IPS-18a (cell line): ENCODE results near the gene PLS1.
A peak's percentile ranks its signal among the peaks of the same experiment; 100 is the strongest.
"Not testable (repeated sequence)": the region's sequence is repeated elsewhere in the genome, so short reads cannot be mapped to it uniquely, and the experiment has no call there.

Experiments
- H3K27ac ChIP-seq: one replicate; pipeline ENCODE4 v1.5.1; 2013; ENCODE audit warnings: low read length
- H3K27me3 ChIP-seq: one replicate; pipeline ENCODE4 v1.6.1; 2013; ENCODE audit warnings: mild to moderate bottlenecking, low read length; ENCODE audit not compliant: control insufficient read depth, insufficient read depth
- H3K36me3 ChIP-seq: one replicate; pipeline ENCODE4 v1.6.1; 2013; ENCODE audit warnings: low read depth, low read length; ENCODE audit not compliant: control insufficient read depth
- H3K4me1 ChIP-seq: one replicate; pipeline ENCODE4 v1.6.1; 2013; ENCODE audit warnings: low read depth, low read length; ENCODE audit not compliant: control insufficient read depth
- H3K4me3 ChIP-seq: one replicate; pipeline ENCODE4 v1.5.1; 2013; ENCODE audit warnings: low read length
- H3K9ac ChIP-seq: one replicate; pipeline ENCODE4 v1.6.1; 2013; ENCODE audit warnings: mild to moderate bottlenecking, low read length, moderate library complexity
- H3K9me3 ChIP-seq: one replicate; pipeline ENCODE4 v1.6.1; 2013; ENCODE audit warnings: low read depth, low read length; ENCODE audit not compliant: control insufficient read depth

PLS1 gene, protein sequence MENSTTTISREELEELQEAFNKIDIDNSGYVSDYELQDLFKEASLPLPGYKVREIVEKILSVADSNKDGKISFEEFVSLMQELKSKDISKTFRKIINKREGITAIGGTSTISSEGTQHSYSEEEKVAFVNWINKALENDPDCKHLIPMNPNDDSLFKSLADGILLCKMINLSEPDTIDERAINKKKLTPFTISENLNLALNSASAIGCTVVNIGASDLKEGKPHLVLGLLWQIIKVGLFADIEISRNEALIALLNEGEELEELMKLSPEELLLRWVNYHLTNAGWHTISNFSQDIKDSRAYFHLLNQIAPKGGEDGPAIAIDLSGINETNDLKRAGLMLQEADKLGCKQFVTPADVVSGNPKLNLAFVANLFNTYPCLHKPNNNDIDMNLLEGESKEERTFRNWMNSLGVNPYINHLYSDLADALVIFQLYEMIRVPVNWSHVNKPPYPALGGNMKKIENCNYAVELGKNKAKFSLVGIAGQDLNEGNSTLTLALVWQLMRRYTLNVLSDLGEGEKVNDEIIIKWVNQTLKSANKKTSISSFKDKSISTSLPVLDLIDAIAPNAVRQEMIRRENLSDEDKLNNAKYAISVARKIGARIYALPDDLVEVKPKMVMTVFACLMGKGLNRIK

GRCh38 chr3:142595951-142596725 is at the start of gene PLS1:
Gene PLS1 (plus strand): TSS chr3:142596393. CDS start chr3:142664238, 67,845 bp downstream.
- Histone ChIP-seq H3K9me3 (no peaks in the 10 kb centered on the region), H3K9ac (peak within 1 kb of the TSS; percentile 34), H3K4me1 (peaks cover 8% of the 10 kb centered on the region), H3K36me3 (no peaks in the 10 kb centered on the region), H3K4me3 (peak within 1 kb of the TSS; percentile 90), H3K27ac (no peak within 1 kb of the TSS), H3K27me3 (peaks cover 18% of the 10 kb centered on the region)

- no peaks in the 10 kb centered on the region for H3K27me3 ChIP-seq
- H3K27ac ChIP-seq: no peak overlapping the region
- no peak overlapping the region for H3K4me3 ChIP-seq
- no peak overlapping the region for H3K9ac ChIP-seq
- peaks cover 33% of the 10 kb centered on the region for H3K36me3 ChIP-seq
- H3K4me1 ChIP-seq: no peaks in the 10 kb centered on the region
- no peaks in the 10 kb centered on the region for H3K9me3 ChIP-seq
Observed at GRCh38 chr3:142549986-142550385, 46.2 kb upstream of the PLS1 start.

DNA sequence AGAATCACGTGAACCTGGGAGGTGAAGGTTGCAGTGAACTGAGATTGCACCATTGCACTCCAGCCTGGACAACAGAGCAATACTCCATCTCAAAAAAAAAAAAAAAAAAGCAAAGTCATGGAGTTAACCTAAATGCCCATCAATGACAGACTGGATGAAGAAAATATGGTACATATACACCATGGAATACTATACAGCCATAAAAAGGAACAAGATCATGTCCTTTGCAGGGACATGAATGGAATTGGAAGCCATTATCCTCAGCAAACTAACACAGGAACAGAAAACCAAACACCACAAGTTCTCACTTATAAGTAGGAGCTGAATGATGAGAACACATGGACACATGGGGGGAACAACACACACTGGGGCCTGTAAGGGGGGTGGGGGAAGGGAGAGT is 43.6 kb upstream of the PLS1 start:
- not testable (repeated sequence) for H3K4me3 ChIP-seq, H3K27ac ChIP-seq, H3K9ac ChIP-seq, H3K4me1 ChIP-seq, H3K9me3 ChIP-seq, H3K27me3 ChIP-seq
- H3K36me3 ChIP-seq: peaks cover 44% of the 10 kb centered on the region

DNA sequence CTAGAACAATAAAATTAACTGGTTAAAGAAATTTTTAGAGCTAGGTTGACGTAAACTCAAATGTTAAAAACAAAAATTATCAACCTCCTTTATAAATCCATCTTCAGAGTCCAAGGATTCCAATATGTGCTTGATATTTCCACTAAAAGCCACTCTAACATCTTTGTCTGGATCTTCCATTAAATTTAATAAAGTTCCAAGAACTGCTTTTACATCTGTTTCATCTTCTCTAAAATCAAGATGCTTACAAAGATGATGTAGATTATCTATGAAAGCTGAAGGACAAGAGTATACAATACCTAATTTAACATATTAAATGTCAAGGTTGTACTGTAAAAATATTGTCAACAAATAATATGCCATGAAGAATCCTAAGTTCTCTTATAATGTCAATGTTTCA is 42.5 kb upstream of the PLS1 start:
- Histone ChIP-seq H3K4me1 (no peaks in the 10 kb centered on the region), H3K27ac (no peak overlapping the region), H3K9me3 (no peaks in the 10 kb centered on the region), H3K4me3 (no peak overlapping the region), H3K36me3 (peaks cover 42% of the 10 kb centered on the region), H3K27me3 (no peaks in the 10 kb centered on the region), H3K9ac (no peak overlapping the region)

GRCh38 chr3:142560118-142560517 is 36.1 kb upstream of the PLS1 start:
- Histone ChIP-seq H3K27me3 (no peaks in the 10 kb centered on the region), H3K9ac (no peak overlapping the region), H3K27ac (no peak overlapping the region), H3K4me3 (no peak overlapping the region), H3K9me3 (no peaks in the 10 kb centered on the region), H3K4me1 (no peaks in the 10 kb centered on the region), H3K36me3 (peaks cover 37% of the 10 kb centered on the region)

DNA sequence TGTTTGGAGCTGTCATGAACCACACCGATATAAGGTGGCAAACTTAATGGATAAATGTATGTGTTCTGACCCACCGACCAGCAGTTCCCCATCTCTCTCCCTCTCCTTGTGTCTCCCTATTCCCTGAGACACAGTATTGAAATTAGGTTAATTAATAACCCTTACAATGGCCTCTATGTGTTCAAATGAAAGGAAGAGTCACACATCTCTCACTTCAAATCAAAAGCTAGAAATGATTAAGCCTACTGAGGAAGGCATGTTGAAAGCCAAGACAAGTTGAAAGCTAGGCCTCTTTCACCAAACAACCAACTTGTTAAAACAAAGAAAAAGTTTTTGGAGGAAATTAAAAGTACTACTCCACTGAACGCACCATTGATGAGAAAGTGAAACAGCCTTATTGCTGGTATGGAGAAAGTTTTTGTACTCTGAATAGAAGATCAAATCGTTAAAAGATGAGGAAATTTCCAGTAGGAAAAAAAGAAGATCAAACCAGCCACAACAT is 32.6 kb upstream of the PLS1 start:
- Histone ChIP-seq H3K36me3 (peaks cover 26% of the 10 kb centered on the region), H3K9ac (no peak overlapping the region), H3K4me1 (no peaks in the 10 kb centered on the region)

GRCh38 chr3:142566096-142566495 is 30.1 kb upstream of the PLS1 start:
- H3K9ac ChIP-seq: no peak overlapping the region
- H3K27ac ChIP-seq: no peak overlapping the region
- H3K4me3 ChIP-seq: no peak overlapping the region
- no peaks in the 10 kb centered on the region for H3K4me1 ChIP-seq
- peaks cover 23% of the 10 kb centered on the region for H3K36me3 ChIP-seq
- H3K9me3 ChIP-seq: no peaks in the 10 kb centered on the region
- H3K27me3 ChIP-seq: no peaks in the 10 kb centered on the region

More for the DNA sequence above, 32.6 kb upstream of the PLS1 start:
- Histone ChIP-seq H3K27me3 (no peaks in the 10 kb centered on the region), H3K4me3 (no peak overlapping the region), H3K9me3 (no peaks in the 10 kb centered on the region), H3K27ac (no peak overlapping the region)

GRCh38 chr3:142568393-142569017 is 27.7 kb upstream of the PLS1 start:
- no peak overlapping the region for H3K9ac ChIP-seq
- H3K4me1 ChIP-seq: no peaks in the 10 kb centered on the region
- no peak overlapping the region for H3K4me3 ChIP-seq
- H3K27ac ChIP-seq: no peak overlapping the region
- H3K9me3 ChIP-seq: no peaks in the 10 kb centered on the region
- no peaks in the 10 kb centered on the region for H3K27me3 ChIP-seq
- H3K36me3 ChIP-seq: peaks cover 10% of the 10 kb centered on the region

- H3K9ac ChIP-seq, H3K27ac ChIP-seq, H3K27me3 ChIP-seq, H3K9me3 ChIP-seq, H3K4me3 ChIP-seq, H3K4me1 ChIP-seq, H3K36me3 ChIP-seq: not testable (repeated sequence)
Observed at GRCh38 chr3:142569422-142569821, 26.8 kb upstream of the PLS1 start.

DNA sequence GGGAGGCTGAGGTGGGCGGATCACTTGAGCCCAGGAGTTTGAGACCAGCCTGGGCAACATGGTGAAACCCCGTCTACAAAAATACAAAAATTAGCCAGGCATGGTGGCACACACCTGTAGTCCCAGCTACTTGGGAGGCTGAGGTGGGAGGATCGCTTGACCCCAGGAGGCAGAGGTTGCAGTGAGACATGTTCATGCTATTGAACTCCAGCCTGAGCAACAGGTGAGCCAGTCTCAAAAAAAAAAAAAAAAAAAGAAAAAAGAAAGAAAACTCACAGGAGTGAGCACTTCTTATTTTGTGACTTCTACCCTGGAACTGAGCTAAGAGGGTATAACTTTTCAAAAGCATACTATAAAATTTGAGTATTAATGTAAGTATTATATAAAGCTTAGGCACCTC is 22.0 kb upstream of the PLS1 start:
- H3K27ac ChIP-seq, H3K27me3 ChIP-seq, H3K4me3 ChIP-seq, H3K9ac ChIP-seq, H3K9me3 ChIP-seq, H3K36me3 ChIP-seq: not testable (repeated sequence)
- peaks cover 13% of the 10 kb centered on the region for H3K4me1 ChIP-seq

DNA sequence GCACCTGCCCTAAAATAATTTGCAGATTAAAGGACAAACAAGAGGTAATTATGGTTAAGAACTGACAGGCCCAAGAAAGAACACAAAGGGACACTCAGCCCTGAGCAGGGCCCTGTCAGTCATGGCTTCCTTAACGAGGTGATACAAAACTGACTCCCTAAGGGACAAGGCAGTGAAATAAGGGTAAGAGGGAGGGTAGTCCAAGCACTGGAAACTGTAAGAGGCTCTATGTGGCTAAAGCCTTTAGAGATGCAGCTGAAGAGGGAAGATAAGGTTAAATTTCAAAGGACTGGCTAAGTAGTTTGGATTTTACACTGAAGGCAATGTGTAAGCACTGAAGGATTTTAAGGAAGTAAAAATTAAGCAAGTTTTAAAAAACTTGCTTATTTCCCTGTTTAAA is 21.5 kb upstream of the PLS1 start:
- Histone ChIP-seq H3K9me3 (no peaks in the 10 kb centered on the region), H3K9ac (no peak overlapping the region), H3K36me3 (no peaks in the 10 kb centered on the region), H3K27me3 (no peaks in the 10 kb centered on the region), H3K4me3 (no peak overlapping the region), H3K27ac (no peak overlapping the region), H3K4me1 (peaks cover 16% of the 10 kb centered on the region)
